Neural progenitor cell (in vitro differentiated cells): ENCODE measurements around the gene ESYT3. TPM values are rescaled to one million over a fixed set of nuclear protein-coding genes. Genes with fewer than 3 reads are reported as not detected.

Experiments
- DNase-seq: peaks from one replicate; pipeline ENCODE4 v3.0.0-alpha.2; 2016; ENCODE audit warnings: low spot score
- H2AFZ ChIP-seq: fragments of 200-600 bp; sonication (generic); replicated peaks from 2 replicates; pipeline ENCODE4 v1.6.1; 2016; ENCODE audit warnings: antibody characterized with exemption
- H3F3A ChIP-seq: fragments of 200-600 bp; sonication (generic); 2 replicates; pipeline ENCODE4 v1.6.1; 2016; ENCODE audit warnings: antibody characterized with exemption, low read depth
- H3K27ac ChIP-seq: fragments of 200-600 bp; sonication (generic); 2 replicates; pipeline ENCODE4 v1.5.1; 2016; ENCODE audit warnings: mild to moderate bottlenecking
- H3K27me3 ChIP-seq: fragments of 200-600 bp; sonication (generic); 2 replicates; pipeline ENCODE4 v1.6.1; 2016; ENCODE audit warnings: mild to moderate bottlenecking, moderate library complexity
- H3K36me3 ChIP-seq: fragments of 200-600 bp; sonication (generic); 2 replicates; pipeline ENCODE4 v1.5.1; 2016
- H3K4me1 ChIP-seq: fragments of 200-600 bp; sonication (generic); 2 replicates; pipeline ENCODE4 v1.6.1; 2016; ENCODE audit warnings: mixed run types
- H3K4me2 ChIP-seq: fragments of 200-600 bp; sonication (generic); 2 replicates; pipeline ENCODE4 v1.6.1; 2016
- H3K4me3 ChIP-seq: fragments of 200-600 bp; sonication (generic); 2 replicates; pipeline ENCODE4 v1.5.1; 2016
- H3K79me2 ChIP-seq: fragments of 200-600 bp; sonication (generic); 2 replicates; pipeline ENCODE4 v1.6.1; 2016; ENCODE audit warnings: low read depth
- H3K9ac ChIP-seq: fragments of 200-600 bp; sonication (generic); 2 replicates; pipeline ENCODE4 v1.6.1; 2016
- H3K9me3 ChIP-seq: fragments of 200-600 bp; sonication (generic); 2 replicates; pipeline ENCODE4 v1.5.1; 2016; ENCODE audit warnings: low read depth
- H4K20me1 ChIP-seq: fragments of 200-600 bp; sonication (generic); 2 replicates; pipeline ENCODE4 v1.6.1; 2016; ENCODE audit warnings: low read depth
- H3K27ac Mint-ChIP-seq: 3 replicates; pipeline ENCODE4 v1.8.0; 2021; ENCODE audit warnings: mixed read lengths
- H3K27me3 Mint-ChIP-seq: 2 replicates; pipeline ENCODE4 v1.8.0; 2022; ENCODE audit warnings: low read depth, mild to moderate bottlenecking, inconsistent platforms, moderate library complexity, mixed read lengths; ENCODE audit not compliant: insufficient read depth
- H3K36me3 Mint-ChIP-seq: 3 replicates; pipeline ENCODE4 v1.8.0; 2021; ENCODE audit warnings: mixed read lengths
- H3K4me1 Mint-ChIP-seq: 3 replicates; pipeline ENCODE4 v1.8.0; 2021; ENCODE audit warnings: mixed read lengths
- H3K4me3 Mint-ChIP-seq: 3 replicates; pipeline ENCODE4 v1.8.0; 2021; ENCODE audit warnings: mild to moderate bottlenecking, moderate library complexity, mixed read lengths
- H3K9me3 Mint-ChIP-seq: 3 replicates; pipeline ENCODE4 v1.8.0; 2020; ENCODE audit warnings: mixed read lengths
- EZH2 ChIP-seq: fragments of 200-600 bp; sonication (generic); IDR thresholded peaks from 2 replicates; pipeline ENCODE4 v1.6.1; 2017; ENCODE audit warnings: antibody characterized with exemption, mild to moderate bottlenecking, moderate library complexity
- EZH2phosphoT487 ChIP-seq: fragments of 200-600 bp; sonication (generic); IDR thresholded peaks from 2 replicates; pipeline ENCODE4 v1.6.1; 2017; ENCODE audit warnings: antibody characterized with exemption
- total RNA-seq: library from RNA; depleted of rRNA; stranded (reverse); fragments of >200 nt; gene quantifications from 2 replicates; pipeline ENCODE4 v1.2.3, GENCODE V29; 2015; ENCODE audit warnings: low replicate concordance
- TF ChIP-seq, protein P1 (sequence below): fragments of 200-600 bp; sonication (generic); IDR thresholded peaks from 2 replicates; pipeline ENCODE4 v1.5.1; 2017; ENCODE audit warnings: antibody characterized with exemption, mild to moderate bottlenecking

The ESYT3 gene
- total RNA-seq, 1 donor from 2014 or later = 1.4 TPM

DNA sequence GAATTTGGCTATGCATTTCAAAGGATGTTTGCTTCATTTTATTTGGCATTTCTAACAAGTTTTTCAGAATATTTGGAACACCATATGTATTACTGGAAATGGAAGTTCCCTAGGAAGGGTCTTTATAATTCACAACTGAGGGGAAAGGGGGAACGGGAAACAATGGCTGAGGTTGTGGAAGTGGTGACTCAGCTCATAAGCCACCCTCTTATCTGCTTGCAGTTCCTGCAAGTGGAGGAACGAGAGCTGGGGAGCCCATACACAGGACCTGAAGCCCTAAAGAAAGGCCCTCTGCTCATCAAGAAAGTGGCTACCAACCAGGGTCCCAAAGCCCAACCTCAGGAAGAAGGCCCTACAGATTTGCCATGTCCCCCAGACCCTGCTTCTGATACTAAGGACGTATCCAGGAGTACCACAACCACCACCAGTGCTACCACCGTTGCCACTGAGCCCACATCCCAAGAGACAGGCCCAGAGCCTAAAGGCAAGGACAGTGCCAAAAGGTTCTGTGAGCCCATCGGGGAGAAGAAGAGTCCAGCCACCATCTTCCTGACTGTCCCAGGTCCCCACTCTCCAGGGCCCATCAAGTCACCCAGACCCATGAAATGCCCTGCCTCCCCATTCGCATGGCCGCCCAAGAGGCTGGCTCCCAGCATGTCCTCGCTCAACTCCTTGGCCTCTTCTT is 37.9 kb downstream of the ESYT3 start:
- Histone ChIP-seq H3K9ac (no peak overlapping the region), H3F3A (no peaks in the 10 kb centered on the region), H4K20me1 (no peaks in the 10 kb centered on the region), H3K4me3 (no peak overlapping the region), H3K27me3 (no peaks in the 10 kb centered on the region), H3K4me2 (no peak overlapping the region), H3K79me2 (no peaks in the 10 kb centered on the region), H3K9me3 (no peaks in the 10 kb centered on the region), H3K36me3 (no peaks in the 10 kb centered on the region), H3K4me1 (no peaks in the 10 kb centered on the region), H2AFZ (no peak overlapping the region), H3K27ac (no peak overlapping the region)
- no peak overlapping the region for H3K27ac Mint-ChIP-seq
- H3K4me3 Mint-ChIP-seq = no peak overlapping the region
- DNase-seq = no peak
- peaks cover 5% of the 10 kb centered on the region for H3K27me3 Mint-ChIP-seq
- TF ChIP-seq, protein P1, sequence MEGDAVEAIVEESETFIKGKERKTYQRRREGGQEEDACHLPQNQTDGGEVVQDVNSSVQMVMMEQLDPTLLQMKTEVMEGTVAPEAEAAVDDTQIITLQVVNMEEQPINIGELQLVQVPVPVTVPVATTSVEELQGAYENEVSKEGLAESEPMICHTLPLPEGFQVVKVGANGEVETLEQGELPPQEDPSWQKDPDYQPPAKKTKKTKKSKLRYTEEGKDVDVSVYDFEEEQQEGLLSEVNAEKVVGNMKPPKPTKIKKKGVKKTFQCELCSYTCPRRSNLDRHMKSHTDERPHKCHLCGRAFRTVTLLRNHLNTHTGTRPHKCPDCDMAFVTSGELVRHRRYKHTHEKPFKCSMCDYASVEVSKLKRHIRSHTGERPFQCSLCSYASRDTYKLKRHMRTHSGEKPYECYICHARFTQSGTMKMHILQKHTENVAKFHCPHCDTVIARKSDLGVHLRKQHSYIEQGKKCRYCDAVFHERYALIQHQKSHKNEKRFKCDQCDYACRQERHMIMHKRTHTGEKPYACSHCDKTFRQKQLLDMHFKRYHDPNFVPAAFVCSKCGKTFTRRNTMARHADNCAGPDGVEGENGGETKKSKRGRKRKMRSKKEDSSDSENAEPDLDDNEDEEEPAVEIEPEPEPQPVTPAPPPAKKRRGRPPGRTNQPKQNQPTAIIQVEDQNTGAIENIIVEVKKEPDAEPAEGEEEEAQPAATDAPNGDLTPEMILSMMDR = no peak
- TF ChIP-seq EZH2phosphoT487 (no peak), EZH2 (no peak)
- no peaks in the 10 kb centered on the region for H3K9me3 Mint-ChIP-seq
- H3K4me1 Mint-ChIP-seq = peaks cover 1% of the 10 kb centered on the region
- H3K36me3 Mint-ChIP-seq = no peaks in the 10 kb centered on the region

DNA sequence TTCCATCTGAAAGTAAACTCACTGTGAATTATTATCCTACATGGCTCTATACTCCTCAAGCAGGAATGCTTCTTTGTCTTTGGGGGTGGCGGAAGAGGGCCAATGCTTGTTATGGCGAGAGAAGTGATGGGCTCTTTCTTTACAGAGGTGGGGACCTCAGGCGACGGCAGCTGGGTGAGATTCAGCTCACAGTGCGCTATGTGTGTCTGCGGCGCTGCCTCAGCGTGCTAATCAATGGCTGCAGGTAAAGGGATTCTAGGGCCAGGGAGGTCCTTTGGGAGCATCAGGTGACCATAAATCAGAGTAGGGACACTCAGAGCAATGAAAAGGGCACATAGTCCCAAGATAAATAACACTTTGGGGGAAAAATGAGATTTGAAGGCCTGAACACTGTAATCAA is 39.0 kb downstream of the ESYT3 start:
- Histone ChIP-seq H3K36me3 (no peaks in the 10 kb centered on the region), H3K9ac (no peak overlapping the region), H3K27me3 (no peaks in the 10 kb centered on the region), H3K4me1 (no peaks in the 10 kb centered on the region), H3K79me2 (no peaks in the 10 kb centered on the region), H3K4me2 (no peak overlapping the region), H3F3A (no peaks in the 10 kb centered on the region), H3K4me3 (no peak overlapping the region), H3K9me3 (no peaks in the 10 kb centered on the region), H3K27ac (no peak overlapping the region), H2AFZ (no peak overlapping the region), H4K20me1 (no peaks in the 10 kb centered on the region)
- no peaks in the 10 kb centered on the region for H3K36me3 Mint-ChIP-seq
- H3K27ac Mint-ChIP-seq = no peak overlapping the region
- TF ChIP-seq, protein P1 = no peak
- TF ChIP-seq EZH2 = no peak
- TF ChIP-seq EZH2phosphoT487 = no peak
- peaks cover 2% of the 10 kb centered on the region for H3K27me3 Mint-ChIP-seq
- no peak overlapping the region for H3K4me3 Mint-ChIP-seq
- no peak for DNase-seq
- H3K4me1 Mint-ChIP-seq = no peaks in the 10 kb centered on the region
- no peaks in the 10 kb centered on the region for H3K9me3 Mint-ChIP-seq

DNA sequence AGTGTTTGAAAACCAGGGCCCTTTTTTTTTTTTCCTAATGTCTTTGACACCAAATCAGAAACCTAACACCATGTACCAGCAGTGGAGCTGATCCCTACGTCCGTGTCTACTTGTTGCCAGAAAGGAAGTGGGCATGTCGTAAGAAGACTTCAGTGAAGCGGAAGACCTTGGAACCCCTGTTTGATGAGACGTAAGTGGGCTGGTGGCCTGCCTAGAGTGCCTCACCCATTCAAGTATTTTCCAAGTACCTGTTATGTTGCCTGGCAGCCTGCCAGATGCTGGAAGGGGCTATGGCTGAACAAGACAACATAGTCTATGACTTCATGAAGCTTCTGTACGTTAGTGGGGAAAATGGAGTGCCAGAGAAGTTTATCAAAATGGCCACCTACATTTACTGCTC is 39.7 kb downstream of the ESYT3 start:
- no peaks in the 10 kb centered on the region for H3K36me3 ChIP-seq
- no peaks in the 10 kb centered on the region for H4K20me1 ChIP-seq
- no peak overlapping the region for H3K4me3 ChIP-seq
- H3K9ac ChIP-seq = no peak overlapping the region
- H3K4me3 Mint-ChIP-seq = no peak overlapping the region
- H3K4me2 ChIP-seq = no peak overlapping the region
- H2AFZ ChIP-seq = no peak overlapping the region
- H3K9me3 ChIP-seq = no peaks in the 10 kb centered on the region
- TF ChIP-seq, protein P1 = no peak
- TF ChIP-seq EZH2phosphoT487 (no peak), EZH2 (no peak)
- H3K27ac ChIP-seq = no peak overlapping the region
- H3K36me3 Mint-ChIP-seq = no peaks in the 10 kb centered on the region
- no peaks in the 10 kb centered on the region for H3K9me3 Mint-ChIP-seq
- no peaks in the 10 kb centered on the region for H3K4me1 ChIP-seq
- no peaks in the 10 kb centered on the region for H3K79me2 ChIP-seq
- no peaks in the 10 kb centered on the region for H3F3A ChIP-seq
- H3K27me3 Mint-ChIP-seq = peaks cover 2% of the 10 kb centered on the region
- no peak for DNase-seq
- no peak overlapping the region for H3K27ac Mint-ChIP-seq
- H3K27me3 ChIP-seq = no peaks in the 10 kb centered on the region
- no peaks in the 10 kb centered on the region for H3K4me1 Mint-ChIP-seq
